NCI-H526 (cell line): Measurements from ENCODE around the gene GPX4.
A peak's percentile ranks its signal among the peaks of the same experiment; 100 is the strongest.

Source experiments
- DNase-seq, 2 experiments: peaks; one replicate each; lab custom pipeline; 2025; lab: John Stamatoyannopoulos, UW

GPX4 gene

DNA sequence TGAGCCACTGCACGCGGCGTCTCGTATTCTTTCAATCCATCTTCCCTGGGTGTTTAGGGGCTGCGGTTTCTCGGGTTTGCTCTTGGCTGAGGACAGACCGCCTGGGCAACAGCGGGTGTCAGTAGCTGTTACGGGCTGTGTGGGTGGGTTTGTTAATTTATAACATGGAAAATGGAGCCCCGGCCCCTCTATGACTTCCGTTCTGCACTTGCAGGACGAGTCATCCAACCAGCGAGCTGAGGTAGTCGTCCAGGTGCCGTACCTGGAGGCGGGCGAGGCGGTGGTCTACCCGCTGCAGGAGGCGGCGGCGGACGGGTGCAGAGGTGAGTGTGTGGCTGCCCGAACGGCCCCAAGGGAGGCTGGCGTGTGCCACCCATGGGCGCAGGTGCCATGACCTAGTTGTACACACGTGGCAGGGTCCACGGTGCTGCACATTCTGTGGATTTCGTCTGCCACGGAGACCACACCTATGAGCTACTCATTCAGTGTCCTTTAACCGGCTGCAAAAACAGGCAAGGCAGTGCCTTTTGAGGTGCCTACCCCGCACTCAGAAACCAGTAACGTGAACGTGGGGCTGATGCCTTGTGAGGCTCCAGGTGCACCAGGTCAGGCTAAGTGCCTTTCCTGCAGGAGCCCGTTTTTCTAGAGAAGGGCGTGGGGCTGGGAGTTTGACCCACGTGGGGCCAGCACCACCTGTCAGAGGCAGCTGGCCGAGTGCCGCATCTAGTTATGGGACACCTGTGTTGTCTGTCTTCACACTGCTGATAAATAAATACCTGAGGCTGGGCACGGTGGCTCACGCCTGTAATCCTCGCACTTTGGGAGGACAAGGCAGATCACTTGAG lies 19.5 kb upstream of the GPX4 start:
- DNase-seq = peak in 1 of 2 experiments; percentile 31

DNA sequence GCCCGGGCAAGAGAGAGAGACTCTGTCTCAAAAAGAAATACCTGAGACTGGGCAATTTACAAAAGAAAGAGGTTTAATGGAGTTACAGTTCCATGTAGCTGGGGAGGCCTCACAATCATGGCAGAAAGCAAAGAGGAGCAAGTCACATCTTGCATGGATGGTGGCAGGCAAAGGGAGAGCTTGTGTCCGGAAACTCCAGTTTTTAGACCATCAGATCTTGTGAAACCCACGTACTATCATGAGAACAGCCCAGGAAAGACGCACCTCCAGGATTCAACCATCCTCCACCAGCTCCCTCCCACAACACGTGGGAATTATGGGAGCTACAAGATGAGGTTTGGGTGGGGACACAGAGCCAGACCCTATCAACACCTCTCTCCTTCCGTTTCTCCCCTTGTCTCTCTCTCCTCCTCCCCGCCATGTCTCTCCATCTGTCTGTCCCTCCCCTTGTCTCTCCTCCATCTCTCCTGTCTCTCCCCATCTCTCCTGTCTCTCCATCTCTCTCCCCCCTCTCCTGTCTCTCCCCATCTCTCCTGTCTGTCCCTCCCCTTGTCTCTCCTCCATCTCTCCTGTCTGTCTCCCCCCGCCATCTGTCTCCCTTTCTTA lies 18.6 kb upstream of the GPX4 start:
- DNase-seq = no peak

DNA sequence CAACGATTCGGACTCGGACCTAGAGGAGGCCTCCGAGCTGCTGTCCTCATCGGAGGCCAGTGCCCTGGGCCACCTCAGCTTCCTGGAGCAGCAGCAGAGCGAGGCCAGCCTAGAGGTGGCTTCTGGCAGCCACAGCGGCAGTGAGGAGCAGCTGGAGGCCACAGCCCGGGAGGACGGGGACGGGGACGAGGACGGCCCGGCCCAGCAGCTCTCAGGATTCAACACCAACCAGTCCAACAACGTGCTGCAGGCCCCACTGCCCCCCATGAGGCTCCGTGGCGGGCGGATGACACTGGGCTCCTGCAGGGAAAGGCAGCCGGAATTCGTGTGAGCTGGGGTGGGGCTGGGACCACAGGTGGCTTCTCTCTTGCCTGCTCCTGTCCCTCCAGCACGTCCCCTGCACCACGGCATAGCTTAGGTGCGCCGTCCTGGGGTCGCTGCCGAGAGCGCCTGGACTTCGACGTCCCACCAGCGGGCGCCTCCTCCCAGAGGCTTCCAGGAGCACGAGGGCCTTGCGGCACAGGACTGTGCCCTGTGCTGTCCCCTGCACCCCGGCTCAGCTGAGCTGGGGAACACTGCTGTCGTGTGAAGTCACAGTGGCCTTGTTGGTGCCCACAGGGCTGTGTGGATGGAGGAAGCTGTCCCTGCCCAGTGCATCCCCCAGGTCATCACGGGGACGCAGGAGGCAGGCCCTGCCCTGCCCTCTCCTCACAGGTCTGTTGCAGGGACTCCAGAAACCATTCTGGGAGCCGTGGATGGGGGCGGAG lies 17.9 kb upstream of the GPX4 start:
- no peak for DNase-seq

GRCh38 chr19:1086613-1087012 lies 17.2 kb upstream of the GPX4 start:
- no peak for DNase-seq

DNA sequence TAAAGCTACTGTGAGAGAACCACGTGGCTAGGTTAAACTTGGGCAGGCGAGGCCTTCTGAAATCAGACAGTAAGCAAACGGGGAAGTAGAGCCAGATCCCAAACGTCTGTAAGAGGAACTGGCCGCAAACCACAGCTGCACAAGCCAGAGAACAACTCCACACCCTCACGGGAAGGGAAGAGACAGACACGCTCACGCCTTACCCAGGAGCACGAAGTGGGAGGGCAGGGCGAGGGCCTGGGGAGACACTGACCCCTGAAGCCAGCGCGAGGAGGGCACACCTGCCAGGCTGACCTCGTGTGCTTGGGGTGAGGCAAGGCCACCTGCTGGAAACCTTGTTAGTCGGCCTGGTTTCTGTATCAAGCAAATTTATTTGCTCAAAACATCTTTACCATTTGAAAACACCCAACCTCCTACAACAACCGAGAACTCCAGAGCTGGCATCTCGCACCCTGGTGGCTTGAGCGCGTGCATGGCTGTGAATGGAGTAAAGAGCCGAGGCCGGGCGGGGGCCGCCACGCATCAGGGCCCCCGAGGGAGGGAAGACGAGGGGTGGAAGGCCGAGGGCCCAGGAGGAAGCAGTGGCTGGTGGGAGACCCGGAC lies 15.9 kb upstream of the GPX4 start:
- DNase-seq = no peak

- no peak for DNase-seq
These were observed 15.3 kb upstream of the GPX4 start for GRCh38 chr19:1088416-1089010.

GRCh38 chr19:1089126-1089771 lies 14.5 kb upstream of the GPX4 start:
- DNase-seq = no peak

GRCh38 chr19:1089891-1090290 lies 13.9 kb upstream of the GPX4 start:
- no peak for DNase-seq

- no peak for DNase-seq
These were observed 12.9 kb upstream of the GPX4 start for GRCh38 chr19:1090731-1091543.

DNA sequence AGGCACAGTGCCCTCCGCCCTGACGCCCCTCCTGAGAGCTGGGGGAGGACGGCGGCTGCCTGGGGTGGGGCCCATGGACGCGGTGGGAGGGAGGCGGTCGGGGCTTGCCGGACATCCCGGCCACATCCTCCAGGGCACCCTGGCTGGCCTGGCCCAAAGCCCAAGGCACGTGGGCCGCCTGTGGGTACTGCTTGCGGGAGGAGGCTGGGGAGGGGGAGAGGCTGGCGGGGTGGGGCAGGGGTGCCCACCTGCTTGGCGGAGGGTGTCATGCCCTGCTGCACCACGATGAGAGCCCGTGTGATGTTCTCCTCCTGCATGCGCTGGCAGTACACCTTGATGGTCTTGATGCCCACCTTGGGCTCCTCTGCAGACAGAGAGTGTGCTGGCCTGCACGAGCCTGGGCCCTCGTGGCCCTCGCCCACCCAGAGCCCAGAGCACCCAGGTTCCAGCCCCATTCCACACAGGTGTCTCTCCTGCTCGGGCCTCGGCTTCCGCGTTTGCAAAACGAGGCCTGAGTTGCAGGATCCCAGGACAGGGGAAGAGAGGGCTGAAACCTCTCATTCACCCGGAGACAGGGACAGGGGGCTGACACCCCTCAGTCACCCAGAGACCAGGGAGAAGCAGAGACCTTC lies 12.1 kb upstream of the GPX4 start:
- no peak for DNase-seq

DNA sequence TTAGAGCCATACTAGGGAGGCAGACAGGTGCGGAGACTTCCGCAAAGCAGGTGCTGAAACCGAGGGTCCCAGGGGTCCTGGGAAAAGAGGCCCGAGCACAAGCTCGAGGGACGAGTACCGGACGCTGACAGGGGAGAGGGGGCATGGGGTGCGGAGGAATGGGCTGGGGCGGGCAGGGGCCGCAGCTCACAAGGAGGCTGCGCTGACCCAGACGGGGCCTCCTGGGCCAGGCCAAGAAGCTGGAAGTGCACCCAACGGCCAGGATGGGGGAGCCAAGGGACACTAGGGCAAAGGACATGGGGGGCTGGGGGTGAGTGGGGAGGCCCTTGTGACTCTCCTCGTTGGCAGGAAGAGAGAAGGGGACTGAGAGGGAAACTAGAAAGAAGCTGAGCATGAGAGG lies 10.5 kb upstream of the GPX4 start:
- DNase-seq = no peak

DNA sequence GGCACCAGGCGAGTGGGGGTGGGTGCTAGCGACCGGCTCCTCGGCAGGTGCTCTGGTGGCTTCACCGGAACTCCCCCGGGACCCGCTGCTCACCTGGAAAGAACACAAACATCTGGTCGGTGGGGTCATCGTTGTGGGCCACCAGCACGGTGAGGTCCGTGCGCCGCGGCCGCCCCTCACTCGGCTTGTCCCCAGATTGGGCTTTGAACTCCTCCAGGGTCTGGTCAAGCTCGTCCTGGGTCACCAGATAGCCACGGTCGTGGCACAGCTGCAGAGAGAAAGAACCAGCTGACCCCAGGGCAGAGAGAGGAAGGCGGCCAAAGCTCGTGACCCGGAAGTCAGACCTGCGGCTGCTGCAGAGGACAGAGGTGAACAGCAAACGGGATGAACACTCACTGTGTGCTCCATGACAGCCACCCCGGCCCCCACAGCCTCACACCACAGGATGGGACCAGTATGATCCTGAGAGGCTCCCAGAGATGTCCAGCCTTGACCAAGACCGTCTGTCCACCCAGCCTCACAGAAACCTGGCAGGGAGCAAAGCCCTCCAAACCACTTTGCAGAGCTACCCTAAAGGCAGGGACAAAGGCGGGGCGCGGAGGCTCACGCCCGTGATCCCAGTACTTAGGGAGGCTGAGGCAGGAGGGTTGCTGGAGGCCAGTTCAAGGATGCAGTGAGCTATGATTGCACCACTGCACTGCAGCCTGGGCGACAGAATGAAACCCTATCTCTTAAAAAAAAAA lies 9.8 kb upstream of the GPX4 start:
- DNase-seq = no peak

GRCh38 chr19:1094655-1094977 lies 9.2 kb upstream of the GPX4 start:
- DNase-seq = no peak

GRCh38 chr19:1094978-1095701 lies 8.7 kb upstream of the GPX4 start, which contains the start of gene POLR2E:
Gene POLR2E (minus strand): TSS chr19:1095375. CDS start chr19:1095315, 60 bp downstream.
- peak; percentile 90 to 96 for DNase-seq

DNA sequence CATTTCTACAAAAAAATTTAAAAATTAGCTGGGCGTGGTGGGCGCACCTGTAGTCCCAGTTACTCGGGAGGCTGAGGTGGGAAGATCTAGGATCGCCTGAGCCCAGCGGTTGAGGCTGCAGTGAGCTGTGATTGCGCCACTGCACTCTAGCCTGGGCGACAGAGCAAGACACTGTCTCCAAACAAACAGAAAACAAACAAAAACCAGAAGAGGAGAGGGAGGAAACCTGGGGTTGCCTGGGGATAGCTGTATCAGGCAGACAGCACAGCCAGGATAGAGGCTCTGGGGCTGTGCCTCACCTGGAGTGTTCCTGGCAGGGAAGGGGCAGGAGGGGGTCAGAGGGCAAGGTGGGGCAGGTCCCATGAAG lies 6.0 kb upstream of the GPX4 start:
- DNase-seq = no peak

DNA sequence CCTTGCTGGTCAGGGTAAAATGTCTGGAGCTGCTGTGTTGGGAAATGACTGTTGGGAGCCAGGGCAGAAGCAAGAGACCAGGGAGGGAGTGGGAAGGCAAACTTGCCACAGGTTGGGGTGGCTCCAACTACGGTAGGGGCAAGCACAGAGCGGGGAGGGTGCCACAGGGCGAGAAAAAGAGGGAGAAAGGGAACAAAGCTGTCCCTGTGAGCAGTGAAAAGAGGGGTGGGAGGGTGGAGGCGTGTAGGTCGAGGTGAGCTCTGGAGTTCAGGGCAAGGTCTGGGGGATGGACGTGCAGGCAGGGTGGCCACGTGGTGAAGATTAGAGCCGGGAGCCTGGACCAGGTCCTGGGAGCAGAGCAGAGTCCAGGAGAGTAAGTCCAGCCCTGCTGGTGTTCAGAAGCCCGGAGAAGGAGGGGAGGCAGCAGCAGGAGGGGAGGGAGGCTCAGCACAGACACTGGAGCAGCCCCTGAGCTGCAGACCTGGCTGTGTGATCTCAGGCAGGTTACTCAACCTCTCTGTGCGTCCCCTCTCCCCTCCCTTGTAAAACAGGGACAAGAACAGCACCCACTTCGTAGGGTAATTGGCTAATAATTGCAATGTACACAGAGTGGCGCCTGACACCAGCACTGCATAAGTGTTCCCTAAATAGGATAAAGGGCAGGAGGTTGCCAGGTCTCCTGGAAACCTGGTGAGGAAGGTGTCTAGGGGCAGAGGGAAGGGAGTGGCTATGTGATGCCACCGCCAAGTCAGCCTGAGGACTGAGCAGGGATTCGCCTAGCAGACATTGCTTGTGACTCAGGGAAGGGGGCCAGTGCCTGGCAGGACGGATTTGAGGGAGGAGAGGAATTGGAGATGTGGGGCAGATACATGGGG lies 5.4 kb upstream of the GPX4 start:
- DNase-seq = no peak

DNA sequence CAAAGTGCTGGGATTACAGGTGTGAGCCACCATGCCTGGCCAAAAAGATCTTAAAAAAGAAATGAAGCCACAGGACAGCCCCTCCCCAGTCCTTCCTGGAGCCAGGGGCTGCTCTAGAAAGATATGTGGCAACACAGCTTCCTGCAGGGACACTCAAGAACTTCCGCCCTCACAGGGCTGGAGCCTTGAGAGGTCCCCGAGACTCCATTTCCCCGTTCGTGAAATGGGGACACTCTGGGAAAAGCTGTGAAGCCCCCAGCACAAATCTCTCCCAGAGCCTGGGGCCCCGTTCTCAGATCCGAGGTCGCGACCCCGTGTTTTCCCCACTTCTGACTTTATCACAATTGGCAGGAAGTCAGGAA lies 2.5 kb upstream of the GPX4 start:
- no peak for DNase-seq
